Thyroid gland (tissue), 4 donors: Measurements from ENCODE around the gene SLC6A3. TPM values are rescaled to one million over a fixed set of nuclear protein-coding genes. Genes with fewer than 3 reads are reported as not detected.
"Not testable (repeated sequence)": the region's sequence is repeated elsewhere in the genome, so short reads cannot be mapped to it uniquely, and the experiment has no call there.

ENCODE experiments used
- DNase-seq, 2 donors: peaks; one replicate each; pipeline ENCODE4 v3.0.0-alpha.2; 2019
- H3K27ac ChIP-seq, 3 donors: fragments of 200-600 bp; sonication (generic); 1 replicate in 2 of 3; 2 replicates in 1 of 3; pipeline ENCODE4 v1.5.1; 2016 to 2019; ENCODE audit warnings: mild to moderate bottlenecking in 1 of 3, moderate library complexity in 1 of 3
- H3K27me3 ChIP-seq: fragments of 200-600 bp; sonication (generic); one replicate; pipeline ENCODE4 v1.5.1; 2019
- H3K36me3 ChIP-seq, 2 donors: fragments of 200-600 bp; sonication (generic); one replicate each; pipeline ENCODE4 v1.5.1; 2016 to 2019
- H3K4me1 ChIP-seq, 2 donors: fragments of 200-600 bp; sonication (generic); one replicate each; pipeline ENCODE4 v1.5.1; 2017 to 2019
- H3K4me3 ChIP-seq, 3 donors: fragments of 200-600 bp; sonication (generic); replicated peaks in 1 of 3; 1 replicate in 2 of 3; 2 replicates in 1 of 3; pipeline ENCODE4 v1.5.1; 2016; ENCODE audit warnings: mild to moderate bottlenecking in 1 of 3
- H3K9me3 ChIP-seq: fragments of 200-600 bp; sonication (generic); one replicate; pipeline ENCODE4 v1.5.1; 2017
- CTCF ChIP-seq, 6 experiments: fragments of 200-600 bp in 3 of 6; fragments of 450-650 bp in 3 of 6; sonication (generic) in 3 of 6; IDR thresholded peaks; one replicate each; pipeline ENCODE4 v1.5.1; 2016 to 2019; ENCODE audit warnings: antibody characterized with exemption in 6 of 6, mild to moderate bottlenecking in 2 of 6, inconsistent platforms in 1 of 6, moderate library complexity in 1 of 6
- POLR2A ChIP-seq, 2 donors: fragments of 450-650 bp; IDR thresholded peaks; one replicate each; pipeline ENCODE4 v1.6.1; 2017; ENCODE audit warnings: antibody characterized with exemption in 2 of 2, mild to moderate bottlenecking in 2 of 2, moderate library complexity in 1 of 2
- WGBS, 2 donors: methylation state at CpG; one replicate each; pipeline ENCODE4 v1.1.5; 2017; 5-methylcytosine and 5-hydroxymethylcytosine counted together
- intact Hi-C: fragments of 100-400 bp; cut with DNase I; formaldehyde crosslinking; loops from one replicate; pipeline ENCODE4 v1.15.1; 2023
- total RNA-seq, 4 donors: library from RNA; depleted of rRNA; stranded (reverse); fragments of >200 nt; gene quantifications; one replicate each; pipeline ENCODE4 v1.2.3, GENCODE V29; 2016

SLC6A3 gene
- total RNA-seq, 4 donors from 2014 or later, result 0.54 to 0.67 (median 0.54) TPM; not detected in 1

GRCh38 chr5:1464096-1464446, 18.8 kb upstream of the SLC6A3 start:
- no peak for TF ChIP-seq POLR2A (IDR thresholded peaks at IDR 0.05)
- H3K27me3 ChIP-seq, result no peaks in the 10 kb centered on the region
- H3K27ac ChIP-seq, result no peak overlapping the region
- no peaks in the 10 kb centered on the region for H3K9me3 ChIP-seq
- 89 to 93% methylated on average over 13 to 14 of the region's 14 CpGs for WGBS, 2 donors
- H3K36me3 ChIP-seq, result peaks cover 7 to 14% of the 10 kb centered on the region in 2 donors
- intact Hi-C loops, result no loop called here
- no peaks in the 10 kb centered on the region for H3K4me1 ChIP-seq
- no peak overlapping the region for H3K4me3 ChIP-seq
- DNase-seq, result peak in 1 of 2 donors; percentile 0

GRCh38 chr5:1463326-1464095, 18.3 kb upstream of the SLC6A3 start:
- peaks cover 7 to 14% of the 10 kb centered on the region in 2 donors for H3K36me3 ChIP-seq
- H3K27ac ChIP-seq, result no peak overlapping the region
- 95 to 96% methylated on average over 45 to 46 of the region's 46 CpGs for WGBS, 2 donors
- no peaks in the 10 kb centered on the region for H3K9me3 ChIP-seq
- no peaks in the 10 kb centered on the region for H3K4me1 ChIP-seq
- no peak for DNase-seq
- TF ChIP-seq POLR2A (IDR thresholded peaks at IDR 0.05) (no peak), CTCF (IDR thresholded peaks at IDR 0.05) (no peak)
- no peak overlapping the region for H3K4me3 ChIP-seq
- no peaks in the 10 kb centered on the region for H3K27me3 ChIP-seq
- intact Hi-C loops, result no loop called here

- no peaks in the 10 kb centered on the region for H3K27me3 ChIP-seq
- no peaks in the 10 kb centered on the region for H3K4me1 ChIP-seq
- H3K9me3 ChIP-seq, result no peaks in the 10 kb centered on the region
- no peak overlapping the region for H3K27ac ChIP-seq
- no peak for TF ChIP-seq CTCF (IDR thresholded peaks at IDR 0.05)
- no peak for TF ChIP-seq POLR2A (IDR thresholded peaks at IDR 0.05)
- peaks cover 7 to 14% of the 10 kb centered on the region in 2 donors for H3K36me3 ChIP-seq
- WGBS, 2 donors, result 87 to 90% methylated on average over 20 of the region's 20 CpGs
- no peak for DNase-seq
- intact Hi-C loops, result no loop called here
- H3K4me3 ChIP-seq, result no peak overlapping the region
Observed at GRCh38 chr5:1462358-1462757, 17.1 kb upstream of the SLC6A3 start.

GRCh38 chr5:1461396-1461795, 16.2 kb upstream of the SLC6A3 start:
- H3K4me3 ChIP-seq, result no peak overlapping the region

GRCh38 chr5:1460054-1460682, 14.9 kb upstream of the SLC6A3 start:
- Histone ChIP-seq H3K36me3 (peaks cover 7 to 14% of the 10 kb centered on the region in 2 donors), H3K27me3 (no peaks in the 10 kb centered on the region), H3K4me1 (no peaks in the 10 kb centered on the region), H3K4me3 (no peak overlapping the region), H3K27ac (no peak overlapping the region), H3K9me3 (no peaks in the 10 kb centered on the region)
- intact Hi-C loops, result no loop called here
- WGBS, 2 donors, result 63 to 67% methylated on average over 15 to 16 of the region's 16 CpGs
- no peak for DNase-seq
- no peak for TF ChIP-seq POLR2A (IDR thresholded peaks at IDR 0.05)
- TF ChIP-seq CTCF (IDR thresholded peaks at IDR 0.05), result no peak

More at GRCh38 chr5:1461396-1461795, 16.2 kb upstream of the SLC6A3 start:
- intact Hi-C loops, result no loop called here
- no peaks in the 10 kb centered on the region for H3K27me3 ChIP-seq
- peaks cover 7 to 14% of the 10 kb centered on the region in 2 donors for H3K36me3 ChIP-seq
- no peak for DNase-seq
- no peak overlapping the region for H3K27ac ChIP-seq
- WGBS, 2 donors, result 97% methylated on average over 10 of the region's 10 CpGs
- H3K4me1 ChIP-seq, result no peaks in the 10 kb centered on the region
- no peaks in the 10 kb centered on the region for H3K9me3 ChIP-seq
- TF ChIP-seq CTCF (IDR thresholded peaks at IDR 0.05), result no peak
- no peak for TF ChIP-seq POLR2A (IDR thresholded peaks at IDR 0.05)

GRCh38 chr5:1459435-1459834, 14.2 kb upstream of the SLC6A3 start:
- H3K27me3 ChIP-seq, H3K4me3 ChIP-seq, H3K27ac ChIP-seq, H3K9me3 ChIP-seq, H3K4me1 ChIP-seq, intact Hi-C loops, DNase-seq: not testable (repeated sequence)
- H3K36me3 ChIP-seq, result peaks cover 7 to 14% of the 10 kb centered on the region in 2 donors
- 97 to 100% methylated on average over 2 of the region's 2 CpGs for WGBS, 2 donors

GRCh38 chr5:1456110-1456881, 11.1 kb upstream of the SLC6A3 start:
- H3K36me3 ChIP-seq, H3K27ac ChIP-seq, H3K4me1 ChIP-seq, H3K9me3 ChIP-seq, H3K4me3 ChIP-seq, intact Hi-C loops, DNase-seq, H3K27me3 ChIP-seq: not testable (repeated sequence)
- 74 to 92% methylated on average over 13 to 14 of the region's 20 CpGs for WGBS, 2 donors
